GM12878 (cell line): ENCODE measurements around the gene SLC1A7. TPM values are rescaled to one million over a fixed set of nuclear protein-coding genes. Genes with fewer than 3 reads are reported as not detected.

Experiments
- ATAC-seq: fragments of 200-7000 bp; cut with Tn5 transposase; 3 replicates; pipeline ENCODE4 v1.9.1; 2020; ENCODE audit warnings: mild to moderate bottlenecking, moderate library complexity
- BruUV-seq: library from RNA; stranded (reverse); fragments of 400-500 nt; replicated peaks from 2 replicates; lab custom pipeline; 2021; lab: Mats Ljungman, UMichigan
- CTCF ChIA-PET: fragments of 300-600 bp; sonication (Branson Sonifier 250); formaldehyde crosslinking; extraction: SDS; loops from one replicate; lab custom pipeline; 2021; ENCODE audit warnings: inconsistent platforms; lab: Yijun Ruan, JAX
- POLR2A ChIA-PET: fragments of 350-600 bp; formaldehyde crosslinking; extraction: SDS; loops from one replicate; lab custom pipeline; 2021; ENCODE audit warnings: inconsistent platforms; lab: Charles Lee
- RAD21 ChIA-PET: fragments of 300-600 bp; sonication (Branson Sonifier 250); formaldehyde crosslinking; loops from one replicate; lab custom pipeline; 2023; ENCODE audit warnings: antibody characterized with exemption; ENCODE audit not compliant: unreplicated experiment; lab: Charles Lee
- SMC1A ChIA-PET: fragments of 300-600 bp; sonication (Branson Sonifier 250); formaldehyde crosslinking; loops from one replicate; lab custom pipeline; 2023; ENCODE audit not compliant: unreplicated experiment, uncharacterized antibody; lab: Charles Lee
- DNase-seq: peaks from one replicate; pipeline ENCODE4 v3.0.0-alpha.2; 2011; ENCODE audit warnings: low read depth, low spot score
- FAIRE-seq: peaks from 3 replicates; lab custom pipeline; 2011; peaks lifted over from hg19 to GRCh38; lab: Jason Lieb, UNC
- H2AFZ ChIP-seq: 2 replicates; pipeline ENCODE4 v1.6.0; 2011; ENCODE audit warnings: low read depth, low read length, control low read depth; ENCODE audit not compliant: control insufficient read depth
- H3K27ac ChIP-seq: 2 replicates; pipeline ENCODE4 v1.5.1; 2011; ENCODE audit warnings: control low read depth; ENCODE audit not compliant: control insufficient read depth, insufficient read depth
- H3K27me3 ChIP-seq, 2 experiments: replicated peaks in 1 of 2; 2 replicates each; pipeline versions ENCODE4 v1.6.0 to v1.6.1; 2011; ENCODE audit warnings: low read length in 1 of 2; ENCODE audit not compliant: control insufficient read depth in 2 of 2, insufficient read depth in 2 of 2
- H3K36me3 ChIP-seq, 2 experiments: 2 replicates each; pipeline ENCODE4 v1.5.1; 2011; ENCODE audit warnings: low read length in 1 of 2; ENCODE audit not compliant: control insufficient read depth in 2 of 2, insufficient read depth in 2 of 2
- H3K4me1 ChIP-seq: 2 replicates; pipeline ENCODE4 v1.6.1; 2011; ENCODE audit warnings: mild to moderate bottlenecking, low read length, moderate library complexity, mixed read lengths; ENCODE audit not compliant: control insufficient read depth, insufficient read depth
- H3K4me2 ChIP-seq: 2 replicates; pipeline ENCODE4 v1.6.0; 2011; ENCODE audit warnings: control low read depth; ENCODE audit not compliant: control insufficient read depth, insufficient read depth
- H3K4me3 ChIP-seq: fragments of 200-600 bp; sonication (generic); 2 replicates; pipeline ENCODE4 v1.5.1; 2016
- H3K79me2 ChIP-seq: 2 replicates; pipeline ENCODE4 v1.6.0; 2011; ENCODE audit warnings: low read length; ENCODE audit not compliant: control insufficient read depth, insufficient read depth
- H3K9ac ChIP-seq: 2 replicates; pipeline ENCODE4 v1.8.0; 2011; ENCODE audit warnings: low read length, control low read depth, mixed read lengths; ENCODE audit not compliant: control insufficient read depth, insufficient read depth
- H3K9me3 ChIP-seq: replicated peaks from 3 replicates; pipeline ENCODE4 v1.5.1; 2011; ENCODE audit warnings: mild to moderate bottlenecking, low read length; ENCODE audit not compliant: control insufficient read depth, insufficient read depth
- H4K20me1 ChIP-seq: 2 replicates; pipeline ENCODE4 v1.6.0; 2011; ENCODE audit not compliant: control insufficient read depth, insufficient read depth
- ATF2 ChIP-seq: IDR thresholded peaks from 2 replicates; pipeline ENCODE4 v1.6.1; 2012; ENCODE audit warnings: low read length, inconsistent platforms
- CTCF ChIP-seq, 3 experiments: IDR thresholded peaks in 2 of 3; conservative IDR thresholded peaks in 1 of 3; 2 replicates each; pipeline ENCODE4 v1.5.1; 2011; ENCODE audit warnings: low read depth in 3 of 3, low read length in 3 of 3, mild to moderate bottlenecking in 3 of 3, control low read depth in 2 of 3, moderate library complexity in 2 of 3, inconsistent platforms in 1 of 3, mixed read lengths in 1 of 3; ENCODE audit not compliant: control insufficient read depth in 2 of 3, insufficient read depth in 1 of 3; ENCODE audit errors: extremely low read depth in 1 of 3
- NBN ChIP-seq: fragments of 450-650 bp; IDR thresholded peaks from 2 replicates; pipeline ENCODE4 v1.6.1; 2016
- NFYA ChIP-seq: IDR thresholded peaks from 2 replicates; pipeline ENCODE4 v1.6.1; 2011; ENCODE audit warnings: low read depth, mild to moderate bottlenecking, low read length, improper control_type of control experiment, borderline replicate concordance
- POLR2A ChIP-seq: IDR thresholded peaks from 2 replicates; pipeline ENCODE4 v1.6.1; 2011; ENCODE audit warnings: low read depth, mild to moderate bottlenecking, low read length
- TBL1XR1 ChIP-seq: IDR thresholded peaks from 2 replicates; pipeline ENCODE4 v1.6.1; 2012; ENCODE audit warnings: low read depth, low read length, improper control_type of control experiment
- WGBS: methylation state at CpG from one replicate; pipeline ENCODE4 v1.1.6; 2016; ENCODE audit warnings: low lambda C conversion rate; ENCODE audit not compliant: insufficient replicate concordance, insufficient coverage; ENCODE audit errors: missing lambda C conversion rate; 5-methylcytosine and 5-hydroxymethylcytosine counted together
- in situ Hi-C: fragments of 300-500 bp; cut with MboI; formaldehyde crosslinking; loops from 9 replicates; pipeline ENCODE4 v1.14.3; 2018; ENCODE audit warnings: mixed read lengths
- intact Hi-C: fragments of 100-400 bp; cut with micrococcal nuclease; formaldehyde crosslinking; loops from one replicate; pipeline ENCODE4 v1.14.2; 2022; ENCODE audit not compliant: unreplicated experiment
- polyA plus RNA-seq, 11 experiments: library from polyadenylated mRNA; depleted of rRNA in 4 of 11; unstranded in 6 of 11; stranded (reverse) in 5 of 11; fragments of >200 nt; fragmentation: Nextera tagmentation in 4 of 11; fragmentation: Illumina TruSeq in 1 of 11; extraction: Ambion mirVana in 4 of 11; extraction: Trizol in 1 of 11; gene quantifications; 1 replicate in 1 of 11; 2 replicates in 10 of 11; pipeline versions ENCODE4 v1.2.1 to v1.2.3, GENCODE V29; 2011 to 2016; ENCODE audit warnings: inconsistent platforms in 2 of 11, missing spikeins in 2 of 11, low read depth in 1 of 11
- total RNA-seq, 4 experiments: library from RNA; depleted of rRNA in 3 of 4; stranded (reverse); fragments of >200 nt in 3 of 4; fragmentation: Illumina TruSeq in 1 of 4; extraction: Trizol in 1 of 4; gene quantifications; 2 replicates each; pipeline versions ENCODE4 v1.2.1 to v1.2.3, GENCODE V29; 2013 to 2021
- TF ChIP-seq, protein P1 (sequence below): fragments of 450-650 bp; formaldehyde crosslinking; IDR thresholded peaks from 2 replicates; pipeline ENCODE4 v1.5.0; 2022; ENCODE audit warnings: mild to moderate bottlenecking, missing genetic modification characterization
- TF ChIP-seq, protein P2 (sequence below): IDR thresholded peaks from 2 replicates; pipeline ENCODE4 v1.6.1; 2012; ENCODE audit warnings: mild to moderate bottlenecking, low read depth, low read length
- TF ChIP-seq, protein P3 (sequence below): fragments of 450-650 bp; IDR thresholded peaks from 2 replicates; pipeline ENCODE4 v1.6.1; 2016; ENCODE audit warnings: mild to moderate bottlenecking, moderate library complexity, borderline replicate concordance

Gene SLC1A7
- total and polyA plus RNA-seq, 10 of the 15 experiments (the other 5 are each of a cell fraction or from before 2014, with no cell fraction given) = not detected

- Histone ChIP-seq H3K4me1 (no peaks in the 10 kb centered on the region), H2AFZ (no peak overlapping the region), H3K27me3 (no peaks in the 10 kb centered on the region), H3K79me2 (no peaks in the 10 kb centered on the region), H3K36me3 (peaks cover 2 to 7% of the 10 kb centered on the region in 2 experiments; a peak in 3 of 4 replicates), H3K9ac (no peak overlapping the region), H3K4me3 (no peak overlapping the region), H3K9me3 (no peaks in the 10 kb centered on the region), H3K27ac (no peak overlapping the region), H4K20me1 (no peaks in the 10 kb centered on the region), H3K4me2 (no peak overlapping the region)
- BruUV-seq = no TSS peak
- ChIA-PET POLR2A (no interaction called here), CTCF (interaction anchor here (1.3 kb wide), 1 partner anchor 10 kb away, joined by 3 read pairs; no protein-coding TSS in a partner anchor), SMC1A (no interaction called here), RAD21 (no interaction called here)
- in situ Hi-C loops (no loop called here), intact Hi-C loops (no loop called here)
- 89% methylated on average over 2 of the region's 2 CpGs for WGBS
- no peak for DNase-seq
- ATAC-seq = no peak
- FAIRE-seq = no peak
- TF ChIP-seq NFYA = no peak
- TF ChIP-seq, protein P1, sequence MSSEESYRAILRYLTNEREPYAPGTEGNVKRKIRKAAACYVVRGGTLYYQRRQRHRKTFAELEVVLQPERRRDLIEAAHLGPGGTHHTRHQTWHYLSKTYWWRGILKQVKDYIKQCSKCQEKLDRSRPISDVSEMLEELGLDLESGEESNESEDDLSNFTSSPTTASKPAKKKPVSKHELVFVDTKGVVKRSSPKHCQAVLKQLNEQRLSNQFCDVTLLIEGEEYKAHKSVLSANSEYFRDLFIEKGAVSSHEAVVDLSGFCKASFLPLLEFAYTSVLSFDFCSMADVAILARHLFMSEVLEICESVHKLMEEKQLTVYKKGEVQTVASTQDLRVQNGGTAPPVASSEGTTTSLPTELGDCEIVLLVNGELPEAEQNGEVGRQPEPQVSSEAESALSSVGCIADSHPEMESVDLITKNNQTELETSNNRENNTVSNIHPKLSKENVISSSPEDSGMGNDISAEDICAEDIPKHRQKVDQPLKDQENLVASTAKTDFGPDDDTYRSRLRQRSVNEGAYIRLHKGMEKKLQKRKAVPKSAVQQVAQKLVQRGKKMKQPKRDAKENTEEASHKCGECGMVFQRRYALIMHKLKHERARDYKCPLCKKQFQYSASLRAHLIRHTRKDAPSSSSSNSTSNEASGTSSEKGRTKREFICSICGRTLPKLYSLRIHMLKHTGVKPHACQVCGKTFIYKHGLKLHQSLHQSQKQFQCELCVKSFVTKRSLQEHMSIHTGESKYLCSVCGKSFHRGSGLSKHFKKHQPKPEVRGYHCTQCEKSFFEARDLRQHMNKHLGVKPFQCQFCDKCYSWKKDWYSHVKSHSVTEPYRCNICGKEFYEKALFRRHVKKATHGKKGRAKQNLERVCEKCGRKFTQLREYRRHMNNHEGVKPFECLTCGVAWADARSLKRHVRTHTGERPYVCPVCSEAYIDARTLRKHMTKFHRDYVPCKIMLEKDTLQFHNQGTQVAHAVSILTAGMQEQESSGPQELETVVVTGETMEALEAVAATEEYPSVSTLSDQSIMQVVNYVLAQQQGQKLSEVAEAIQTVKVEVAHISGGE = no peak
- TF ChIP-seq NBN = no peak
- TF ChIP-seq, protein P2, sequence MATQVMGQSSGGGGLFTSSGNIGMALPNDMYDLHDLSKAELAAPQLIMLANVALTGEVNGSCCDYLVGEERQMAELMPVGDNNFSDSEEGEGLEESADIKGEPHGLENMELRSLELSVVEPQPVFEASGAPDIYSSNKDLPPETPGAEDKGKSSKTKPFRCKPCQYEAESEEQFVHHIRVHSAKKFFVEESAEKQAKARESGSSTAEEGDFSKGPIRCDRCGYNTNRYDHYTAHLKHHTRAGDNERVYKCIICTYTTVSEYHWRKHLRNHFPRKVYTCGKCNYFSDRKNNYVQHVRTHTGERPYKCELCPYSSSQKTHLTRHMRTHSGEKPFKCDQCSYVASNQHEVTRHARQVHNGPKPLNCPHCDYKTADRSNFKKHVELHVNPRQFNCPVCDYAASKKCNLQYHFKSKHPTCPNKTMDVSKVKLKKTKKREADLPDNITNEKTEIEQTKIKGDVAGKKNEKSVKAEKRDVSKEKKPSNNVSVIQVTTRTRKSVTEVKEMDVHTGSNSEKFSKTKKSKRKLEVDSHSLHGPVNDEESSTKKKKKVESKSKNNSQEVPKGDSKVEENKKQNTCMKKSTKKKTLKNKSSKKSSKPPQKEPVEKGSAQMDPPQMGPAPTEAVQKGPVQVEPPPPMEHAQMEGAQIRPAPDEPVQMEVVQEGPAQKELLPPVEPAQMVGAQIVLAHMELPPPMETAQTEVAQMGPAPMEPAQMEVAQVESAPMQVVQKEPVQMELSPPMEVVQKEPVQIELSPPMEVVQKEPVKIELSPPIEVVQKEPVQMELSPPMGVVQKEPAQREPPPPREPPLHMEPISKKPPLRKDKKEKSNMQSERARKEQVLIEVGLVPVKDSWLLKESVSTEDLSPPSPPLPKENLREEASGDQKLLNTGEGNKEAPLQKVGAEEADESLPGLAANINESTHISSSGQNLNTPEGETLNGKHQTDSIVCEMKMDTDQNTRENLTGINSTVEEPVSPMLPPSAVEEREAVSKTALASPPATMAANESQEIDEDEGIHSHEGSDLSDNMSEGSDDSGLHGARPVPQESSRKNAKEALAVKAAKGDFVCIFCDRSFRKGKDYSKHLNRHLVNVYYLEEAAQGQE = no peak
- TF ChIP-seq ATF2 = no peak
- TF ChIP-seq, protein P3, sequence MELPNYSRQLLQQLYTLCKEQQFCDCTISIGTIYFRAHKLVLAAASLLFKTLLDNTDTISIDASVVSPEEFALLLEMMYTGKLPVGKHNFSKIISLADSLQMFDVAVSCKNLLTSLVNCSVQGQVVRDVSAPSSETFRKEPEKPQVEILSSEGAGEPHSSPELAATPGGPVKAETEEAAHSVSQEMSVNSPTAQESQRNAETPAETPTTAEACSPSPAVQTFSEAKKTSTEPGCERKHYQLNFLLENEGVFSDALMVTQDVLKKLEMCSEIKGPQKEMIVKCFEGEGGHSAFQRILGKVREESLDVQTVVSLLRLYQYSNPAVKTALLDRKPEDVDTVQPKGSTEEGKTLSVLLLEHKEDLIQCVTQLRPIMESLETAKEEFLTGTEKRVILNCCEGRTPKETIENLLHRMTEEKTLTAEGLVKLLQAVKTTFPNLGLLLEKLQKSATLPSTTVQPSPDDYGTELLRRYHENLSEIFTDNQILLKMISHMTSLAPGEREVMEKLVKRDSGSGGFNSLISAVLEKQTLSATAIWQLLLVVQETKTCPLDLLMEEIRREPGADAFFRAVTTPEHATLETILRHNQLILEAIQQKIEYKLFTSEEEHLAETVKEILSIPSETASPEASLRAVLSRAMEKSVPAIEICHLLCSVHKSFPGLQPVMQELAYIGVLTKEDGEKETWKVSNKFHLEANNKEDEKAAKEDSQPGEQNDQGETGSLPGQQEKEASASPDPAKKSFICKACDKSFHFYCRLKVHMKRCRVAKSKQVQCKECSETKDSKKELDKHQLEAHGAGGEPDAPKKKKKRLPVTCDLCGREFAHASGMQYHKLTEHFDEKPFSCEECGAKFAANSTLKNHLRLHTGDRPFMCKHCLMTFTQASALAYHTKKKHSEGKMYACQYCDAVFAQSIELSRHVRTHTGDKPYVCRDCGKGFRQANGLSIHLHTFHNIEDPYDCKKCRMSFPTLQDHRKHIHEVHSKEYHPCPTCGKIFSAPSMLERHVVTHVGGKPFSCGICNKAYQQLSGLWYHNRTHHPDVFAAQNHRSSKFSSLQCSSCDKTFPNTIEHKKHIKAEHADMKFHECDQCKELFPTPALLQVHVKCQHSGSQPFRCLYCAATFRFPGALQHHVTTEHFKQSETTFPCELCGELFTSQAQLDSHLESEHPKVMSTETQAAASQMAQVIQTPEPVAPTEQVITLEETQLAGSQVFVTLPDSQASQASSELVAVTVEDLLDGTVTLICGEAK = no peak
- TF ChIP-seq CTCF (IDR thresholded peaks at IDR 0.05 in 2 of 3, conservative IDR thresholded peaks at IDR 0.05 in 1 of 3; ENCODE audit: control insufficient read depth in 2 of 3, extremely low read depth in 1 of 3, insufficient read depth in 1 of 3, low read depth in 3 of 3, low read length in 3 of 3) = no peak
- no peak for TF ChIP-seq TBL1XR1
- TF ChIP-seq POLR2A = no peak
Observed at GRCh38 chr1:53050310-53050709, 92.1 kb downstream of the SLC1A7 start.
